Measurements from ENCODE around the gene ANKRD6. TPM values are rescaled to one million over a fixed set of nuclear protein-coding genes. Genes with fewer than 3 reads are reported as not detected.
A peak's percentile ranks its signal among the peaks of the same experiment; 100 is the strongest.

Gene ANKRD6
- total RNA-seq, 2 experiments from 2014 or later, result 2.4 to 7.0 TPM

- Histone ChIP-seq H3K36me3 (ENCODE audit: insufficient read depth, low read length) (no peaks in the 10 kb centered on the region), H3K9me3 (ENCODE audit: low read length) (no peaks in the 10 kb centered on the region), H2AFZ (ENCODE audit: low read length) (peak overlapping the region; percentile 34; the same call in 1 of the 2 replicates), H3K9me2 (ENCODE audit: insufficient read depth, low read length) (0 out of 2 replicates have a peak, but pooled peaks cover 4% of the 10 kb centered on the region), H3K4me1 (ENCODE audit: insufficient read depth, low read length, poor library complexity, severe bottlenecking) (no peaks in the 10 kb centered on the region), H3K4me3 (ENCODE audit: low read depth, low read length, poor library complexity, severe bottlenecking) (no peak overlapping the region), H3K4me2 (ENCODE audit: low read length) (peak overlapping the region; percentile 24; the same call in 1 of the 2 replicates), H4K20me1 (ENCODE audit: insufficient read depth, low read length) (no peaks in the 10 kb centered on the region), H3K79me2 (ENCODE audit: insufficient read depth, low read depth, low read length) (no peaks in the 10 kb centered on the region), H3K27ac (ENCODE audit: low read depth, low read length, poor library complexity, severe bottlenecking) (no peak overlapping the region)
- ChIA-PET POLR2A (no interaction called here), CTCF (ENCODE audit: unreplicated experiment) (no interaction called here)
- no peak for DNase-seq (ENCODE audit: low spot score)
- no peak for TF ChIP-seq EZH2phosphoT487 (IDR thresholded peaks at IDR 0.05; ENCODE audit: borderline replicate concordance, low read depth, low read length)
- no peak for TF ChIP-seq CTCF (conservative IDR thresholded peaks at IDR 0.05; ENCODE audit: low read length)
- intact Hi-C loops (cut with micrococcal nuclease; ENCODE audit: unreplicated experiment), result no loop called here
- BruUV-seq (replicated peaks), result no TSS peak
These were observed 42.7 kb downstream of the ANKRD6 start for GRCh38 chr6:89475634-89476033.

DNA sequence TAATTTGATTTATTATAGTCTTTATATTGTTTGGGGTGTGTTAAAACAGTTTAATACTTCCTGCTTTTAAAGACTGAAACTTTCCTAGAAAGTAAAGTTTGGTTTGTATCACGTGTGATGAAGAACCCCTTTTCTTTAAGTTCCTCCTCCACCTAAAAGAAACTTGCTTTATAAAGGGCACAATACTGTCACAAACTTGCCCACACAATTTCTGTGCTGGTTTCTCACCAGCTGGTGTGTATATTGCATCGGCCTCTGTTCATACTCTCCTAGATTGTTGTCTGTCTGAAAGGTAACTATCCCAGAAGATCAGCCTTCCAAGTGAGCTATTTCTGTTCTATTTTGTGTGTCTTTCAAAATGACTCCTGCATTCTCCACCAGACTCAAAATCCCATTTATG lies 46.9 kb downstream of the ANKRD6 start:
- Histone ChIP-seq H3K79me2 (ENCODE audit: insufficient read depth, low read depth, low read length) (no peaks in the 10 kb centered on the region), H2AFZ (ENCODE audit: low read length) (no peak overlapping the region), H3K27ac (ENCODE audit: low read depth, low read length, poor library complexity, severe bottlenecking) (no peak overlapping the region), H3K9me2 (ENCODE audit: insufficient read depth, low read length) (0 out of 2 replicates have a peak, but pooled peaks cover 2% of the 10 kb centered on the region), H3K4me2 (ENCODE audit: low read length) (no peak overlapping the region), H4K20me1 (ENCODE audit: insufficient read depth, low read length) (no peaks in the 10 kb centered on the region), H3K9me3 (ENCODE audit: low read length) (no peaks in the 10 kb centered on the region), H3K4me3 (ENCODE audit: low read depth, low read length, poor library complexity, severe bottlenecking) (no peak overlapping the region), H3K36me3 (ENCODE audit: insufficient read depth, low read length) (no peaks in the 10 kb centered on the region), H3K4me1 (ENCODE audit: insufficient read depth, low read length, poor library complexity, severe bottlenecking) (no peaks in the 10 kb centered on the region)
- ChIA-PET CTCF (ENCODE audit: unreplicated experiment) (no interaction called here), POLR2A (no interaction called here)
- no TSS peak for BruUV-seq (replicated peaks)
- DNase-seq (ENCODE audit: low spot score), result no peak
- TF ChIP-seq EZH2phosphoT487 (IDR thresholded peaks at IDR 0.05; ENCODE audit: borderline replicate concordance, low read depth, low read length) (no peak), CTCF (conservative IDR thresholded peaks at IDR 0.05; ENCODE audit: low read length) (no peak)
- intact Hi-C loops (cut with micrococcal nuclease; ENCODE audit: unreplicated experiment), result no loop called here

- H3K79me2 ChIP-seq (ENCODE audit: insufficient read depth, low read depth, low read length), result no peaks in the 10 kb centered on the region
These were observed 48.7 kb downstream of the ANKRD6 start for GRCh38 chr6:89481695-89482094.

More at GRCh38 chr6:89481695-89482094, 48.7 kb downstream of the ANKRD6 start:
- H2AFZ ChIP-seq (ENCODE audit: low read length), result no peak overlapping the region
- ChIA-PET POLR2A (interaction anchor here (0.6 to 0.8 kb wide), 3 partner anchors 9 to 143 kb away, joined by 3 to 6 read pairs (median 3); no protein-coding TSS in a partner anchor), CTCF (ENCODE audit: unreplicated experiment) (no interaction called here)
- no TSS peak for BruUV-seq (replicated peaks)
- no peak for TF ChIP-seq CTCF (conservative IDR thresholded peaks at IDR 0.05; ENCODE audit: low read length)
- TF ChIP-seq EZH2phosphoT487 (IDR thresholded peaks at IDR 0.05; ENCODE audit: borderline replicate concordance, low read depth, low read length), result no peak
- no peak for DNase-seq (ENCODE audit: low spot score)
- no peaks in the 10 kb centered on the region for H3K9me3 ChIP-seq (ENCODE audit: low read length)
- H3K9me2 ChIP-seq (ENCODE audit: insufficient read depth, low read length), result no peaks in the 10 kb centered on the region
- no peak overlapping the region for H3K4me3 ChIP-seq (ENCODE audit: low read depth, low read length, poor library complexity, severe bottlenecking)
- no peaks in the 10 kb centered on the region for H3K4me1 ChIP-seq (ENCODE audit: insufficient read depth, low read length, poor library complexity, severe bottlenecking)
- no peaks in the 10 kb centered on the region for H4K20me1 ChIP-seq (ENCODE audit: insufficient read depth, low read length)
- H3K27ac ChIP-seq (ENCODE audit: low read depth, low read length, poor library complexity, severe bottlenecking), result no peak overlapping the region
- no peak overlapping the region for H3K4me2 ChIP-seq (ENCODE audit: low read length)
- intact Hi-C loops (cut with micrococcal nuclease; ENCODE audit: unreplicated experiment), result no loop called here
- no peaks in the 10 kb centered on the region for H3K36me3 ChIP-seq (ENCODE audit: insufficient read depth, low read length)
